GM10248 (cell line): ENCODE data around the gene ATRNL1.

Experiments
- CTCF ChIA-PET: fragments of 300-600 bp; sonication (Branson Sonifier 250); formaldehyde crosslinking; extraction: SDS; loops from one replicate; lab custom pipeline; 2021; ENCODE audit warnings: antibody characterized with exemption; lab: Yijun Ruan, JAX
- POLR2A ChIA-PET: fragments of 350-650 bp; sonication (Branson Sonifier 250); formaldehyde crosslinking; extraction: SDS; loops from one replicate; lab custom pipeline; 2020; ENCODE audit warnings: antibody characterized with exemption; lab: Yijun Ruan, JAX
- DNase-seq: peaks from one replicate; pipeline ENCODE4 v3.0.0; 2012; ENCODE audit errors: extremely low spot score
- CTCF ChIP-seq: IDR thresholded peaks from 2 replicates; pipeline ENCODE4 v1.5.1; 2012; ENCODE audit warnings: mild to moderate bottlenecking, low read depth; ENCODE audit errors: extremely low read depth, missing control alignments, control extremely low read depth

ATRNL1 gene

GRCh38 chr10:115976342-115976741 lies 883.2 kb downstream of the ATRNL1 start:
- TF ChIP-seq CTCF: no peak
- DNase-seq: no peak
- ChIA-PET CTCF (interaction anchor here (0.7 to 1.1 kb wide), 3 partner anchors 10 to 75 kb away, joined by 3 read pairs; no protein-coding TSS in a partner anchor), POLR2A (no interaction called here)

GRCh38 chr10:115977855-115978254 lies 884.7 kb downstream of the ATRNL1 start:
- no peak for DNase-seq
- TF ChIP-seq CTCF: no peak
- POLR2A ChIA-PET: no interaction called here
- CTCF ChIA-PET: interaction anchor here (1.6 kb wide), 1 partner anchor 16 kb away, joined by 4 read pairs; no protein-coding TSS in a partner anchor

- CTCF ChIA-PET: no interaction called here
- no peak for DNase-seq
- POLR2A ChIA-PET: no interaction called here
- TF ChIP-seq CTCF: no peak
Measured at GRCh38 chr10:115979576-115979975, 886.4 kb downstream of the ATRNL1 start.

GRCh38 chr10:115980470-115980869 lies 887.3 kb downstream of the ATRNL1 start:
- no peak for DNase-seq
- TF ChIP-seq CTCF: no peak
- POLR2A ChIA-PET: no interaction called here
- CTCF ChIA-PET: no interaction called here

GRCh38 chr10:115981081-115981480 lies 887.9 kb downstream of the ATRNL1 start:
- DNase-seq: no peak
- no peak for TF ChIP-seq CTCF
- POLR2A ChIA-PET: no interaction called here
- CTCF ChIA-PET: no interaction called here

- no peak for DNase-seq
- CTCF ChIA-PET: interaction anchor here (0.8 kb wide), 1 partner anchor 12 kb away, joined by 3 read pairs; no protein-coding TSS in a partner anchor
- no peak for TF ChIP-seq CTCF
- POLR2A ChIA-PET: no interaction called here
Measured at GRCh38 chr10:115982076-115982475, 888.9 kb downstream of the ATRNL1 start.
